HG03565 (cell line): ENCODE data around the gene CYP4F12.

ENCODE experiments used
- ATAC-seq: cut with Tn5 transposase; IDR thresholded peaks from one replicate; pipeline ENCODE4 v1.9.1; 2021; ENCODE audit warnings: mild to moderate bottlenecking, moderate library complexity; ENCODE audit not compliant: unreplicated experiment

The CYP4F12 gene, protein sequence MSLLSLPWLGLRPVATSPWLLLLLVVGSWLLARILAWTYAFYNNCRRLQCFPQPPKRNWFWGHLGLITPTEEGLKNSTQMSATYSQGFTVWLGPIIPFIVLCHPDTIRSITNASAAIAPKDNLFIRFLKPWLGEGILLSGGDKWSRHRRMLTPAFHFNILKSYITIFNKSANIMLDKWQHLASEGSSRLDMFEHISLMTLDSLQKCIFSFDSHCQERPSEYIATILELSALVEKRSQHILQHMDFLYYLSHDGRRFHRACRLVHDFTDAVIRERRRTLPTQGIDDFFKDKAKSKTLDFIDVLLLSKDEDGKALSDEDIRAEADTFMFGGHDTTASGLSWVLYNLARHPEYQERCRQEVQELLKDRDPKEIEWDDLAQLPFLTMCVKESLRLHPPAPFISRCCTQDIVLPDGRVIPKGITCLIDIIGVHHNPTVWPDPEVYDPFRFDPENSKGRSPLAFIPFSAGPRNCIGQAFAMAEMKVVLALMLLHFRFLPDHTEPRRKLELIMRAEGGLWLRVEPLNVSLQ

DNA sequence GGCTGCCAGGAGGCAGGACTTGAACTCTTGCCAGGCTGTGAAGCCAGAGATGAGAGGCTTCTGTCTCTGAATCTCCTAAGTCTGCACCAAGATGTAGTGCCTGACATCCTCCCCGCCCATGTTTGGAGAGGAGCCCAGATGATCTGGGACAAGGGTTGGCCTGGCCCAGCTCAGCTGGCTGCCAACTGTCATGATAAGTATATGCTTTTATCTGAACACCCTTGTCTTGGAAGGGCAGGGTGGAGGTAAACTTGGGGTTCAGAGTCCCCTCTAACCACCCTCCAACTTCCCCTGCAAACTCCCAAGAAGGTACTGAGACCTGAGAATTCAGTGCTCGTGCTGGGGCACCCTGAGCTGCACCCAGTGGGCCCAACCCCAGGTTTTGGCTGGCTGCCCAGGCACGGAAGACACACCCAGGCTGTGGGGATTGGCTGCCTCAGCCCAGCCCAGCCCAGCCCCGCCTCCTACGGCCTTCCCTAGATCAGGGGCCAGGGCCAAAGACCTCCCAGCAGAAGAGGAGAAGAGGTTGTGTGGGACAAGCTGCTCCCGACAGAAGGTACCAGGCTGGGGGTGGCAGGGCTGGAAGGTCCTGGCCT is at the start of gene CYP4F12:
TSS of gene CYP4F12 (plus strand) at position 508 of the 596 bp plus-strand sequence. CDS start 443 bp downstream, outside the sequence.
- no peak for ATAC-seq

DNA sequence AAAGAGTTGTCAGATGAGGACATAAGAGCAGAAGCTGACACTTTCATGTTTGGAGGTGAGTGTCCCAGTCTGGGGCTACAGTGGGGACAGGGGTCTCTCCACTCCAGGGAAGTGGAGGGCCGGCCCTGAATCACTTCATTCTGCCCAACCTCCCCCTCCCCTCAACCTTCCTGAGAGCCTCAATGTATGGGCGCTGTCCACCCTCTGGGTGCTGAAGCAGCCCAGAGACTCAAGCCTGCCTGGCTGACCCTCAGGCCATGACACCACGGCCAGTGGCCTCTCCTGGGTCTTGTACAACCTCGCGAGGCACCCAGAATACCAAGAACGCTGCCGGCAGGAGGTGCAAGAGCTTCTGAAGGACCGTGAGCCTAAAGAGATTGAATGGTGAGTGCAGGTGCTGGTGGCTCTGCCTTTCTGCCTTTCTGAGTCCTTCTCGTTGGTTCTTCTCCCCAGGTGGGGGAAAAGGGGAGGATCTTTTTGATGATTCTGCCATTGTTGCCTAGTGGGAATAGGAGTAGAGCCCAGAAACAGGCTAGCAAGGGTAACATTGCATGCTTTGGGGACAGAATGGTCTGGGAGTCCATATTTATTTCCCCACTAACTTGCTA is 49.1 kb upstream of the CYP4F12 start:
- ATAC-seq: no peak

GRCh38 chr19:15628236-15629002 is 44.5 kb upstream of the CYP4F12 start:
- ATAC-seq: no peak

GRCh38 chr19:15629003-15629880 is 43.6 kb upstream of the CYP4F12 start:
- ATAC-seq: no peak

DNA sequence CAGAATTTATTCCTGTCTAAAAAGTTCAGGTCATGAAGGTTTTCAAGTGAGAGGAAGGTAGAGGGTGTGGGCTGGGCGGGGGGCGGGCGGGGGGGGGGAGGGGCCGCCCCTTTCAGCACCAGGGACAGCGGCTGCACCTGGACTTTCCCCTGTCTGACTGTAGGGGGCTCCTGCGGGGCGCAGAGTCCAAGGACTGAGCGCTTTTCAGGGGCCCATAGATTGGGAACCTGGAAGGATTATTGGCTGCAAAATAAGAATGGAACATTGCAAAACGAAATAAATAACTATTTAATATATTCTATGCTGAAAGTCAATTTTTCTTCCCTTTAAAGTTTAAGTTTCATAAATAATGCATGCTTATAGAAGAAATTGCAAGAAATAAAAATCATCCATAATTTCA is 41.1 kb upstream of the CYP4F12 start:
- no peak for ATAC-seq

DNA sequence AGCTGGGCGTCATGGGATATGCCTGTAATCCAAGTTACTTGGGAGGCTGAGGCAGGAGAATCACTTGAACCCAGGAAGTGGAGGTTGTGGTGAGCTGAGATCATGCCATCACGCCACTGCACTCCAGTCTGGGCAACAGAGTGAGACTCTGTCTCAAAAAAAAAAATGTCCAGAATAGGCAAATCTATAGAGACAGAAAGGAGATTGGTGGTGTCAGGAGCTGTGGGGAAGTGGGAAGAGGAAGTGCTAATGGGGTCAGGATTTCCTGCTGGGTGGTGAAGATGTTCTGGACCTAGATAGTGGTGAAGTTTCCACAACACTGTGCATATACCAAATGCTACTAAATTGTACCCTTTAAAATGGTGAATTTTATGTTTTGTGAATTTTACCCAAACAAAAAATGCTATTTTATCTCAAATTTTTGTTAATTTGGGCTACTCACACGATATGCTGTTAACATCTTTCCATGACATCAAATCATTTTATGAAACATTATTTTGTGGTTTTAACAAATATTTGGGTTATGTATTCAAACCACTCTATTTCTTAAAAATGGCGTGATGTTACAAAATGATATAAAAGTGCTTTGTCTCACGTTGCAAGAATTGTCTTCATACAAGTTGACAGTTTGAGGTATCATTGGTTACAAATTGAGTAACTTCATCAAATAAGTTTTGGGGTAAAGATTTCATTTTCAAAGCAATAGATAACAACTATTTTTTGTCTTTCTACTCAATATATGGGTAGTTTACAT is 39.6 kb upstream of the CYP4F12 start:
- ATAC-seq: no peak

- no peak for ATAC-seq
Observed at GRCh38 chr19:15634105-15634504, 38.8 kb upstream of the CYP4F12 start.

DNA sequence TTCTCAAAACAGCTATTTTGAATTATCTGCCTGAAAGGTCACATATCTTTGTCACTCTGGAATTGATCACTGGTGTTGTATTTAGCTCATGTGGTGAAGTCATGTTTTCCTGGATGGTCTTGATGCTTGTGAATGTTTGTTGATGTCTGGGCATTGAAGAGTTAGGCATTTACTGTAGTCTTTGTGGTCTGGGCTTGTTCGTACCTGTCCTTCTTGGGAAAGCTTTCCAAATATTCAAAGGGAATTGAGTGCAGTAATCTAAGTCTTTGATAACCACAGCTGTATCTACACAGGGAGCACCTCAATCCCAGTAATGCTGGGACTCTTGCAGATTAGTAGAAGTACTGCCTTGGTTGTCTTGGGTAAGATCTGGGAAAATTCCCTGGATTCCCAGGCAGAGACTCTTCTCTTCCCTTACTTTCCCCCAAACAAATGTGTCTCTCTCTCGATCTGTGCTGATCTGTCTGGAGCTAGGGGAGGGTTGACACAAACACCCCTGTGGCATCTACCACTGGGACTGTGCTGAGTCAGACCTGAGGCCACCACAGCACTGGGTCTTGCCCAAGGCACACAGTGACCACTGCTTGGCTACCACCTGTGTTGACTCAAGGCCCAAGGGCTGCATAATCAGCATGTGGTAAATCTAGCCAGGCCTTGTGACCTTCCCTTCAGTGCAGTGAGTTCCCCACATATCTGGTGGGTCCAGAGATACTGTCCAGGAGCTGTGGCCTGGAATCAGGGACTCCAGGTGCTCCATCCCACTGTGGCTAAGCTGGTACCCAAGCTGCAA is 37.7 kb upstream of the CYP4F12 start:
- no peak for ATAC-seq

- no peak for ATAC-seq
Observed at GRCh38 chr19:15636026-15636425, 36.9 kb upstream of the CYP4F12 start.

GRCh38 chr19:15639596-15639995 is 33.3 kb upstream of the CYP4F12 start:
- no peak for ATAC-seq

DNA sequence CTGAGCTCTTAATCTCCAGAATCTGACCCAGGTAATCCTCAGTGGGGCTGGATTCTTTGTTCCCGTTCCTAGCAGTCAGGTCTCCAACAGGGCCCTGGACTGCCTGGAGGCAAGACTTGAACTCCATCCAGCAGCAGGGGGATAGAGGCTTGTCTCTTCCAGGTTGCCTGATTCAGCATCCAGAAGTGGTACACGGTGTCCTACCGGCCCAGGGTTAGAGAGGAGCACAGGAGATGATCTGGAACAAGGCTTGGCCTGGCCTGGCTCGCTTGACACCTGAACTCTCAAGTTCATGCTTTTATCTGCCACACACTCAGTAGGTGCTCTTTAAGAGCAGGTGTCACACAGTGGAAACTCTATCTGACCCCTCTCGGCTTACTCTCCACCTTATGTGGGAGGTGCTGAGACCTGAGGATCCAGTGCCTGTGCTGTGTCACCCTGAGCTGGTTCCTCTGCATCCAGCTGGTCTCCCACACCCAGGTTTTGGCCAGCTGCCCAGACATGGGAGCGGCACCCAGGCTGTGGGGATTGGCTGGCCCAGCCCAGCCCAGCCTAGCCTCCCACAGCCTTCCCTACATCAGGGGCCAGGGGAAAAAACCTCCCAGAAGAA is 32.5 kb upstream of the CYP4F12 start, which contains the start of gene CYP4F3:
TSS of gene CYP4F3 (plus strand) at position 604 of the 610 bp plus-strand sequence. CDS start 519 bp downstream, outside the sequence.
- no peak for ATAC-seq

DNA sequence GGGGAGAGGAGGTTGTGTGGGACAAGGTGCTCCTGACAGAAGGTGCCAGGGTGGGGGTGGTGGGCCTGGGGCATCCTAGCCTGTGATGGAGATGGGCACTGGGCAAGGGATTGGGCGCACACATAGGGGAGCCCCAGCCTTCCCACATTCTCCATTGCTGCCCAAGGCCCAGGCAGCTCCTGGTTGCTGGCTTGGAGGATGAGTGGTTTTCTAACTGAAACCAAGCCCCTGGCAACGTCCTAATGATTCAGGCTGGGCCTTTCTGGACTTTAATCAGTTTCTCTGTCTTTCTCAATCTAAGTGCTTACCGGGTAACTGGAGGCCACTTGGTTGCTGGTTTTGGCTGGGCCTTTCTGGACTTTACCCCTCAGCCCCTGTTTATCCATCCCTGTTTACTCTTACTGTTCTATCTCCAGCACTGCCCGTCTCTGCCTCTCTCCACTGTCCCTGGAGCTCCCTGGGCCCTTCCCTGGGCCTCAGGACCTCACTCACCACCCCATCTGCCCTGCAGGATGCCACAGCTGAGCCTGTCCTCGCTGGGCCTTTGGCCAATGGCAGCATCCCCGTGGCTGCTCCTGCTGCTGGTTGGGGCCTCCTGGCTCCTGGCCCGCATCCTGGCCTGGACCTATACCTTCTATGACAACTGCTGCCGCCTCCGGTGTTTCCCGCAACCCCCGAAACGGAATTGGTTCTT is 31.8 kb upstream of the CYP4F12 start:
- ATAC-seq: no peak

DNA sequence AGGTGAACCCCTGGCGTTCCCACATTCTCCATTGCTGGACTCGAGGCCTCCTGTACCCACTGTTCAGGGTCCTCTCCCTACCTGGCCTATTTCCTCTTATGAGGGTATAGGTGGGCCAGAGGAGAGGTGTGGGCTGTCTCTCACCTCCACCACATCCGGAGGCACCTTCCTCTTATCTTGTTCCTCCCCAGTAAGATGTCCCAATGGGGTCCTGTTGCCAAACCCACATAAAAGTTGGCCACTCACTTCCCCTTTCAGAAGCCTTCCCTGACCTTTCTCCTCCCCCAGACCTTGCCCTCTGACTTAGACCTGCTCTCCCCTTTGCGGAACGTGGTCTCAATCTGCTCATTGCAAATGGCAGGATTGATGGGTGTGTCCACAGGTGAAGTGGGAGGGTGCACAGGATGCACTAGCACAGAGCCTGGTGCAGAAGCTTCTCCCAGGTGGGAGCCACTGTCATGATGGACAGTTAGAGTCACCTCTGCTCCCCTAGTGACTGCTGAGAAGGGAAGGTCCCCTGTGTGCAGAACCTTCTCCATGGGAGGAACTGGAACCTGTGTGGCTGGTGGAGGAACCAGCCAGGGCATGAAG is 30.9 kb upstream of the CYP4F12 start:
- no peak for ATAC-seq

GRCh38 chr19:15642807-15643206 is 30.1 kb upstream of the CYP4F12 start:
- ATAC-seq: no peak

DNA sequence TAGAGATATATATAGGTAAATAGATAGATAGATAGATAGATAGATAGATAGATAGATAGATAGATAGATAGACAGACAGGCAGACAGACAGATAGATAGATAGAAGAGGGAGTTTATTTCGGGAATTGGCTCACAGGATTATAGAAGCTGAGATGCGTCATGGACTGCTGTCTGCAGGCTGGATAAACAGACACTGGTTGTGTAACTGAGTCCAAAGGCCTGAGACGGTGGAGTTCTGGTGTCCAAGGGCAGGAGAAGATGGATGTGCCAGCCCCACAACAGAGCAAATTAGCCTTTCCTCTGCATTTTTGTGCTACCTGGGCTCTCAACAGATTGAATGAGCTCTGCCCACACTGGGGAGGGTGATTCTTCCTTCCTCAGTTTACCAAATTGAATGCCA is 29.5 kb upstream of the CYP4F12 start:
- no peak for ATAC-seq

DNA sequence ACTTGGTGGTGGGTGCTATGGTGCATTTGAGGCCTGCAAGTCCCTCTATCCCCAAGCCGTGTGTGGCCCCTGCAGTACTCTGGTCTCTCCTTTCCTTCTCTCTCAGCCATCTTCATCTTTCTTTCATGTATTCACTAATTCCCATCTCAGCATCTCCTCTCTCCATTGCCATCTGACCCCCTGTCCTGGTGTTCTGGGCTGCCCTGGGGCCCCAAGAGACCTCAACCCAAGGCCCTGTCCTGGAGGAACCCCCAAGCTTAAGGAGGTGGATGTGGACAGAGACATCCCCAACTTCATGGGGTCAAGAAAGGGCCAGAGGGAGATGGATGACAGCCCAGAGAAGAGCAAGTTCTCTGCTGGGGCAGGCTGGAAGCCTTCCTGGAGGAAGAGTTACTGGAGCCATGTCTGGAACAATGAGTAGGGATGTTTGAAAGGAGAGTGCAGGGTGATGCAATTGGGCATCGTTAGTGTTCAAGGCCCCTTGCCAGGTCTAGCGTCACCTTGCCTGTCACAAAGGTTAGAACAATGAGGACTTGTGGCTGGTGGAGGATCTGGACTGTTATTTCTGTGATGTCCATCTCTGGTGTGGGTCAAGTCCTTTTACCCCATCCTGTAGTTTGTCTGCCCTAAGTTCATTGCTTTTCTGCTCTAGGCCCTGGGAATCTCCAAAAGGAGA is 28.7 kb upstream of the CYP4F12 start:
- ATAC-seq: no peak
